ENCODE results near the gene LYRM4. TPM values are rescaled to one million over a fixed set of nuclear protein-coding genes. Genes with fewer than 3 reads are reported as not detected.

Gene LYRM4
- total RNA-seq, 1 experiment from 2014 or later, result 44.3 TPM

- Histone ChIP-seq H3K56ac (ENCODE audit: insufficient read length, low read depth, low read length) (no peak overlapping the region), H2BK15ac (ENCODE audit: low read depth, low read length) (no peak overlapping the region), H3K18ac (ENCODE audit: insufficient read length, low read depth, low read length) (no peak overlapping the region), H3K23ac (ENCODE audit: insufficient read length, low read depth, low read length) (no peak overlapping the region), H2BK120ac (ENCODE audit: low read depth, low read length, poor library complexity, severe bottlenecking) (no peak overlapping the region), H3K79me1 (ENCODE audit: insufficient read depth, low read depth, low read length, poor library complexity, severe bottlenecking) (no peaks in the 10 kb centered on the region), H3T11ph (ENCODE audit: low read length) (no peak overlapping the region), H2AFZ (ENCODE audit: low read length) (no peak overlapping the region), H3K14ac (ENCODE audit: insufficient read depth, low read length) (no peak overlapping the region), H3K4me2 (ENCODE audit: insufficient read depth, insufficient read length, low read length) (no peak overlapping the region), H2AK5ac (ENCODE audit: insufficient read length, low read length) (no peak overlapping the region), H3K4me1 (ENCODE audit: insufficient read depth, low read length) (no peaks in the 10 kb centered on the region), H4K5ac (ENCODE audit: insufficient read length, low read depth, low read length) (no peak overlapping the region), H2BK20ac (ENCODE audit: low read depth, low read length, poor library complexity, severe bottlenecking) (no peak overlapping the region), H3K27me3 (ENCODE audit: insufficient read depth, low read length) (no peaks in the 10 kb centered on the region), H3K9me3 (ENCODE audit: control insufficient read depth, low read depth, low read length) (no peaks in the 10 kb centered on the region), H4K91ac (ENCODE audit: insufficient read length, low read depth, low read length) (no peak overlapping the region), H4K20me1 (ENCODE audit: control insufficient read depth, insufficient read depth, insufficient read length) (no peaks in the 10 kb centered on the region), H3K23me2 (ENCODE audit: insufficient read length, low read depth, low read length, poor library complexity, severe bottlenecking) (no peaks in the 10 kb centered on the region), H4K8ac (replicated peaks; ENCODE audit: insufficient read length, low read depth, low read length) (no peak overlapping the region), H3K79me2 (ENCODE audit: insufficient read depth, low read length) (no peaks in the 10 kb centered on the region), H2BK12ac (ENCODE audit: insufficient read length, low read depth, low read length) (no peak overlapping the region), H3K27ac (ENCODE audit: insufficient read length, low read depth, low read length) (no peak overlapping the region), H3K9ac (ENCODE audit: extremely low read depth, insufficient read length, low read length) (no peak overlapping the region), H2BK5ac (ENCODE audit: insufficient read length, low read length) (no peak overlapping the region), H3K4ac (ENCODE audit: low read depth, low read length) (no peak overlapping the region)
- WGBS (ENCODE audit: extremely low coverage, insufficient read length, low lambda C conversion rate), result no CpG with 5 or more reads among the region's 13 CpGs
- H3K36me3 Mint-ChIP-seq (ENCODE audit: insufficient read depth in 1 of 3, low read depth in 3 of 3), result peaks cover 0 to 8% (median 2%) of the 10 kb centered on the region in 3 experiments; a peak in 2 of 7 replicates
- no peak overlapping the region for H3K4me3 Mint-ChIP-seq
- no peaks in the 10 kb centered on the region for H3K4me1 Mint-ChIP-seq
- TF ChIP-seq CTCF (conservative IDR thresholded peaks at IDR 0.05), result no peak
- no peak for DNase-seq
- 0 out of 2 replicates have a peak, but pooled peaks cover 2% of the 10 kb centered on the region for H3K27me3 Mint-ChIP-seq (ENCODE audit: low read depth)
- no peak overlapping the region; a peak in 1 of 7 replicates for H3K27ac Mint-ChIP-seq
- H3K9me3 Mint-ChIP-seq, result no peaks in the 10 kb centered on the region
These were observed 147.7 kb downstream of the LYRM4 start for GRCh38 chr6:5113096-5113495.

Measured in H9 (cell line).